LoVo (cell line): Measurements from ENCODE around the gene COL20A1.
A peak's percentile ranks its signal among the peaks of the same experiment; 100 is the strongest.
"Not testable (repeated sequence)": the region's sequence is repeated elsewhere in the genome, so short reads cannot be mapped to it uniquely, and the experiment has no call there.

ENCODE experiments used
- DNase-seq: peaks from one replicate; pipeline ENCODE4 v3.0.0-alpha.2; 2016; ENCODE audit warnings: low spot score

COL20A1 gene

GRCh38 chr20:63290677-63291472, 2.1 kb upstream of the COL20A1 start:
- DNase-seq: peak; percentile 23

- DNase-seq: no peak
Measured at GRCh38 chr20:63291811-63292210, 1.2 kb upstream of the COL20A1 start.

- DNase-seq: no peak
Measured at GRCh38 chr20:63292292-63292701, 689 bp upstream of the COL20A1 start.

DNA sequence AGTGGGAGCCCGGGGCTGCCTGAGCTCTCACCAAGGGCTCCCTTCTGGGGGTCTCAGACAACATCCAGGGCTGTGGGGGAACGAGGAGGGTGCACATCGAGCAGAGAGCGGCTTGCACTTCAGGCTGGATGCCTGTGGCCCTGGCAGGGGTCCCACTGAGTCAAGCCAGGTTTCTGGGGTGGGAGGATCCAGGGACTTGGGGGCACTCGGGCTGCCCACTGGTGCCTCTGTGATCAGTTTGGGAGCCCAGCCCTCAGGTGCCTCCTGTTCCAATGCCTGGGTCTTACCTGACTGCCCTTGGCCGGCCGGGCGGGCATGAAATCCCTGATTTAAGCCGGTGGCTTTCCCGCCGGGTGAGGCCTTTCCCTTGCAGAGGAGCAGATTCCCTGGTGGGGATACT, 470 bp downstream of the COL20A1 start:
- no peak for DNase-seq

- DNase-seq: no peak
Measured at GRCh38 chr20:63293871-63294535, 1.0 kb downstream of the COL20A1 start.

DNA sequence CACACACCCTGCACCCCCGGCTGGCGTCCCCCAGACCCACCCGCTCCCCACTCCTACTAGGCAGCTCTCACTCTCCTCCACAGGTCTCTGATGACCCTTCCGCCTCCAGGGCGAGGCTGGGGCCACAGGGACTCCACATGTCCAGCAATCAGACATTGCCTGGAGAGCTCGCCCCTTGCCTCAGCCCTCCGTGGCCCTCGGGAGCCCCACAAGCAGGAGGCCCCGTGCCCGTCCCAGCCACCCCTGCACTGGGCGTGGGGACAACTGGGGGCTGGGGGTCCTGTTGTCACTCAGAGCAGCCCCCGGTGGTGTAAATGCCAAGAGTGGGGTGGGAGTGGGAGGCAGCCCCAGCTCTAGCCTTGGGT, 1.5 kb downstream of the COL20A1 start:
- DNase-seq: no peak

DNA sequence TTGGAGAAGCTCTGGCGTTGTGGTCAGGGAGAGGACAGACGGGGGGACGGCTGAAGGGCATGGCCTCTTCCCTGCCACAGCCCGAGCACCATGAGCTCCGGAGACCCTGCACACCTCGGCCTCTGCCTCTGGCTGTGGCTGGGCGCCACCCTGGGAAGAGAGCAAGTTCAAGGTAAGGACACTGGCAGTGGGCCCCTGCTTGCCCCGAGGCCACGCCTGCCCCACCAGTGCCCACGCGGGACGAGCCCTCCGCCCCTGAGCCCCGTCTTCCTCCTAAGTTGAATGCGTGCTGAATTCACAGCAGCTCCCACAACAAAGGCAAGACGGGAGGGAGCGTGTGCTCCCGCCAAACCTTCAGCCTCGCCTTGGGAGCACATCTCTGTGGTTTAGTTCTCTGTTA, 2.0 kb downstream of the COL20A1 start:
- DNase-seq: no peak

DNA sequence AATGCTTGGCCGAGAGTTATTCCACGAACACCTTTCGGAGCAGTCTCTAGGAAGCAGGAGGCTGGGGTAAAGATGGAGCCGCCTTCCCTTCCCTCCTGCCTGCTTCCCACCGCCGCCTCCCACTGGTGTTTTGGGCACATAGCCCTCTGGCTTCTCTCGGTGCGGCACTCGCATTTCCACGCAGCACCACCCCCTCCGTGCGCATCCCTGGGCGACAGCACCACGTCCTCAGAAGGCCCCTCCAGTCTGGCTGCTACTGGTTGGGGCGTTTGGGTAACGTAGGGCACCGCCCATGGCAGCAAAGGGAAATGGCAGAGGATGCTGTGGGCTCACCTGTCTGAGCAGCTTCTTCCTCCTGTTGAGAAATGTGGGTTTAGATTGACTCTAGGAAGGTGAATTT, 2.4 kb downstream of the COL20A1 start:
- DNase-seq: no peak

- DNase-seq: no peak
Measured at GRCh38 chr20:63295846-63296245, 2.9 kb downstream of the COL20A1 start.

- no peak for DNase-seq
Measured at GRCh38 chr20:63296531-63297299, 3.7 kb downstream of the COL20A1 start.

GRCh38 chr20:63297371-63297781, 4.4 kb downstream of the COL20A1 start:
- no peak for DNase-seq

- DNase-seq: no peak
Measured at GRCh38 chr20:63297796-63298572, 5.0 kb downstream of the COL20A1 start.

- DNase-seq: no peak
Measured at GRCh38 chr20:63298731-63299312, 5.8 kb downstream of the COL20A1 start.

- no peak for DNase-seq
Measured at GRCh38 chr20:63301671-63302070, 8.7 kb downstream of the COL20A1 start.

- DNase-seq: no peak
Measured at GRCh38 chr20:63303095-63303666, 10.2 kb downstream of the COL20A1 start.

DNA sequence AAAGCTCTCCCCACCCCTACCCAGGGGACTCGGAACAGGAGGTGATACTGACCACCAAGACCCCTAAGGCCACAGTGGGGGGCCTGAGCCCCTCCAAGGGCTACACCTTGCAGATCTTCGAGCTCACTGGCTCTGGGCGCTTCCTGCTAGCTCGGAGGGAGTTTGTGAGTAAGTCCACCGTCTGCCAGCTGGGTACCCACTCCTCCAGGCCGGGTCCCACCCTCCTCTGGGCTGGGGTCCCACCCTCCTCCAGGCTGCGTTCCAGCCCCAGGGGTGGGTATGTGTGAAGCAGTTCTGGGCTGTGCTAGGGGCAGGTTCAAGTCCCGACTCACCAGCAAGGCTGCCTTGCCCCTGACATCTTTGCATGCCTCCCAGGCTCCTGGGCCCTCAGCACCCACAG, 12.4 kb downstream of the COL20A1 start:
- DNase-seq: no peak

DNA sequence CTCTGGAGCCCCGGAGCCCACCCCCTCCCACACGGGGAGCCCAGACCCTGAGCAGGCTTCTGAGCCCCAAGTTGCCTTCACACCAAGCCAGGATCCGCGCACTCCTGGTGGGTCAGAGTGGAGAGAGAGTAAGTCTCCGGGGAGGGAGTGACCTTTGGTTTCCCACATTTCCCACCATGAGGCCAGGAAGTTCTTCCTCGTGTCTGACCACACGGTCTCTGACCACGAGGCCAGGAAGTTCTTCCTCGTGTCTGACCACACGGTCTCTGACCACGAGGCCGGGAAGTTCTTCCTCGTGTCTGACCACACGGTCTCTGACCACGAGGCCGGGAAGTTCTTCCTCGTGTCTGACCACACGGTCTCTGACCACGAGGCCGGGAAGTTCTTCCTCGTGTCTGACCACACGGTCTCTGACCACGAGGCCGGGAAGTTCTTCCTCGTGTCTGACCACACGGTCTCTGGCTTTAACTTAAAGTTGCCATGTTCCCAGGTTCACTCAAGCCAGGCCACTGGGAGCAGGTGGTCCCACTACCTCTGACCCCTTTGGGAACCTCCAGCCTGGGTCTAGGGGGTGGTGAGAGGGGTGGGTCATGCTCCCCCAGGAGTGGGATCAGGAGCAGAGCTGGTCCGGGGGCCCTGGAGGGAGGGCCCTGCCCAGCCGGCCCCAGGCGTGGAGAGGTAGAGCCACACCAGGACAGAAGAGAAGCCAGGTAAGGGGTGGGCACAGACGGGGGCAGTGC, 13.1 kb downstream of the COL20A1 start:
- DNase-seq: not testable (repeated sequence)

- DNase-seq: no peak
Measured at GRCh38 chr20:63306673-63307537, 13.9 kb downstream of the COL20A1 start.

DNA sequence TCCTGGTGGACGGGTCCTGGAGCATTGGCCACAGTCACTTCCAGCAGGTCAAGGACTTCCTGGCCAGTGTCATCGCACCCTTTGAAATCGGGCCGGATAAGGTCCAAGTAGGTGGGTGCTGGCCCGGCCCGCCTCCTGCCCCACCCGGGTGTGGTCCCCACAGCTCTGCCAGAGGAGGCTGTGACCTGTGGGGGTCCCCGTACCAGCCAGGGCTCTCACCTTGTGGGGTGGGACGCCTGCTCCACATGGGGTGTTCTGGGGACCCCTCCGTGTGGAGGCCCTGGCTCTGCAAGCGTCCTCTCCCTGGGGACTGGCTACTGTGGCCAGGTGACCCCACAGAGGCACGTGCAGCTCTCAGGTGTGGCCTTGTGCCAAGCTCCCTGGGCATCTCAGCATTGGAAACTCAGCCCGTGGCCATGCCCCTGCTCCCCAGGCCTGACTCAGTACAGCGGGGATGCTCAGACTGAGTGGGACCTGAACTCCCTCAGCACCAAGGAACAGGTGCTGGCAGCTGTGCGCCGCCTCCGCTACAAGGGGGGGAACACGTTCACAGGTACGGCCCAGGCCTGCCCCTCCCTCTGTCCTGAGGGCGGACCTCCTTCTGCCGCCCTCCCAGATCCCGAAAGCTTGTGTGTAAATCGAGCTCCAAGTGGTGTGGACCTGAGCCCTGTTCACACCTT, 14.7 kb downstream of the COL20A1 start:
- no peak for DNase-seq
